ENCODE measurements around the gene PLIN1. TPM values are rescaled to one million over a fixed set of nuclear protein-coding genes. Genes with fewer than 3 reads are reported as not detected.

PLIN1 gene
- total and polyA plus RNA-seq, 5 donors from 2014 or later: not detected

- Histone ChIP-seq H3K9me3 (ENCODE audit: control insufficient read depth in 2 of 2, low read length in 2 of 2) (no peaks in the 10 kb centered on the region), H3K36me3 (ENCODE audit: control insufficient read depth, insufficient read depth, low read length) (no peaks in the 10 kb centered on the region), H3K4me3 (ENCODE audit: low read depth, low read length) (no peak overlapping the region), H3K4me1 (ENCODE audit: control insufficient read depth, insufficient read depth, low read length, poor library complexity, severe bottlenecking) (no peaks in the 10 kb centered on the region), H3K27ac (ENCODE audit: insufficient read depth, low read length, poor library complexity, severe bottlenecking) (no peak overlapping the region), H3K27me3 (ENCODE audit: control insufficient read depth, insufficient read depth, low read length) (no peaks in the 10 kb centered on the region)
- no peak for DNase-seq
- ATAC-seq (ENCODE audit: low read depth in 2 of 2): no peak
- no peak overlapping the region for H3K4me3 Mint-ChIP-seq
- H3K36me3 Mint-ChIP-seq: no peaks in the 10 kb centered on the region
- H3K4me1 Mint-ChIP-seq: no peaks in the 10 kb centered on the region
- H3K9me3 Mint-ChIP-seq: peaks cover 0 to under 1% (median 0%) of the 10 kb centered on the region in 7 donors
- no peak overlapping the region for H3K27ac Mint-ChIP-seq
- no peaks in the 10 kb centered on the region for H3K27me3 Mint-ChIP-seq
Observed at GRCh38 chr15:89628806-89629715, 50.1 kb downstream of the PLIN1 start.

GRCh38 chr15:89628301-89628700 lies 50.9 kb downstream of the PLIN1 start:
- H3K4me1 ChIP-seq (ENCODE audit: control insufficient read depth, insufficient read depth, low read length, poor library complexity, severe bottlenecking): no peaks in the 10 kb centered on the region

GRCh38 chr15:89627256-89627970 lies 51.8 kb downstream of the PLIN1 start:
- Mint-ChIP-seq H3K4me1 (no peaks in the 10 kb centered on the region), H3K9me3 (no peaks in the 10 kb centered on the region), H3K36me3 (no peaks in the 10 kb centered on the region), H3K4me3 (no peak overlapping the region), H3K27me3 (no peaks in the 10 kb centered on the region), H3K27ac (no peak overlapping the region)
- Histone ChIP-seq H3K4me1 (ENCODE audit: control insufficient read depth, insufficient read depth, low read length, poor library complexity, severe bottlenecking) (no peaks in the 10 kb centered on the region), H3K9me3 (ENCODE audit: control insufficient read depth in 2 of 2, low read length in 2 of 2) (no peaks in the 10 kb centered on the region), H3K4me3 (ENCODE audit: low read depth, low read length) (no peak overlapping the region), H3K27ac (ENCODE audit: insufficient read depth, low read length, poor library complexity, severe bottlenecking) (no peak overlapping the region), H3K36me3 (ENCODE audit: control insufficient read depth, insufficient read depth, low read length) (no peaks in the 10 kb centered on the region), H3K27me3 (ENCODE audit: control insufficient read depth, insufficient read depth, low read length) (no peaks in the 10 kb centered on the region)
- ATAC-seq (ENCODE audit: low read depth in 2 of 2): no peak
- no peak for DNase-seq

More at GRCh38 chr15:89628301-89628700, 50.9 kb downstream of the PLIN1 start:
- Mint-ChIP-seq H3K9me3 (no peaks in the 10 kb centered on the region), H3K27ac (no peak overlapping the region), H3K4me3 (no peak overlapping the region), H3K36me3 (no peaks in the 10 kb centered on the region), H3K4me1 (no peaks in the 10 kb centered on the region), H3K27me3 (no peaks in the 10 kb centered on the region)
- no peak for DNase-seq
- ATAC-seq (ENCODE audit: low read depth in 2 of 2): no peak
- Histone ChIP-seq H3K27me3 (ENCODE audit: control insufficient read depth, insufficient read depth, low read length) (no peaks in the 10 kb centered on the region), H3K36me3 (ENCODE audit: control insufficient read depth, insufficient read depth, low read length) (no peaks in the 10 kb centered on the region), H3K27ac (ENCODE audit: insufficient read depth, low read length, poor library complexity, severe bottlenecking) (no peak overlapping the region), H3K9me3 (ENCODE audit: control insufficient read depth in 2 of 2, low read length in 2 of 2) (no peaks in the 10 kb centered on the region), H3K4me3 (ENCODE audit: low read depth, low read length) (no peak overlapping the region)

- H3K36me3 Mint-ChIP-seq: no peaks in the 10 kb centered on the region
- Histone ChIP-seq H3K27me3 (ENCODE audit: control insufficient read depth, insufficient read depth, low read length) (no peaks in the 10 kb centered on the region), H3K27ac (ENCODE audit: insufficient read depth, low read length, poor library complexity, severe bottlenecking) (no peak overlapping the region), H3K4me3 (ENCODE audit: low read depth, low read length) (no peak overlapping the region), H3K36me3 (ENCODE audit: control insufficient read depth, insufficient read depth, low read length) (no peaks in the 10 kb centered on the region), H3K9me3 (ENCODE audit: control insufficient read depth in 2 of 2, low read length in 2 of 2) (no peaks in the 10 kb centered on the region), H3K4me1 (ENCODE audit: control insufficient read depth, insufficient read depth, low read length, poor library complexity, severe bottlenecking) (no peaks in the 10 kb centered on the region)
- ATAC-seq (ENCODE audit: low read depth in 2 of 2) (no peak), DNase-seq (no peak)
- H3K9me3 Mint-ChIP-seq: no peaks in the 10 kb centered on the region
- H3K27ac Mint-ChIP-seq: no peak overlapping the region
- no peaks in the 10 kb centered on the region for H3K4me1 Mint-ChIP-seq
- H3K27me3 Mint-ChIP-seq: no peaks in the 10 kb centered on the region
- no peak overlapping the region for H3K4me3 Mint-ChIP-seq
Observed at GRCh38 chr15:89625716-89626115, 53.5 kb downstream of the PLIN1 start.

- Mint-ChIP-seq H3K27ac (peak overlapping the region in 1 of 3 donors; percentile 14), H3K4me3 (no peak overlapping the region), H3K4me1 (no peaks in the 10 kb centered on the region), H3K36me3 (no peaks in the 10 kb centered on the region), H3K27me3 (no peaks in the 10 kb centered on the region), H3K9me3 (no peaks in the 10 kb centered on the region)
- H3K4me1 ChIP-seq (ENCODE audit: control insufficient read depth, insufficient read depth, low read length, poor library complexity, severe bottlenecking): no peaks in the 10 kb centered on the region
- no peaks in the 10 kb centered on the region for H3K36me3 ChIP-seq (ENCODE audit: control insufficient read depth, insufficient read depth, low read length)
- H3K27me3 ChIP-seq (ENCODE audit: control insufficient read depth, insufficient read depth, low read length): no peaks in the 10 kb centered on the region
- ATAC-seq (ENCODE audit: low read depth in 2 of 2) (no peak), DNase-seq (no peak)
- no peak overlapping the region for H3K27ac ChIP-seq (ENCODE audit: insufficient read depth, low read length, poor library complexity, severe bottlenecking)
- no peak overlapping the region for H3K4me3 ChIP-seq (ENCODE audit: low read depth, low read length)
- no peaks in the 10 kb centered on the region for H3K9me3 ChIP-seq (ENCODE audit: control insufficient read depth in 2 of 2, low read length in 2 of 2)
Observed at GRCh38 chr15:89623165-89623564, 56.0 kb downstream of the PLIN1 start.

GRCh38 chr15:89621547-89621946 lies 57.6 kb downstream of the PLIN1 start:
- no peak overlapping the region for H3K4me3 Mint-ChIP-seq
- H3K9me3 ChIP-seq (ENCODE audit: control insufficient read depth in 2 of 2, low read length in 2 of 2): no peaks in the 10 kb centered on the region
- ATAC-seq (ENCODE audit: low read depth in 2 of 2) (no peak), DNase-seq (no peak)
- no peaks in the 10 kb centered on the region for H3K27me3 ChIP-seq (ENCODE audit: control insufficient read depth, insufficient read depth, low read length)
- H3K36me3 Mint-ChIP-seq: no peaks in the 10 kb centered on the region
- no peak overlapping the region for H3K27ac Mint-ChIP-seq
- no peaks in the 10 kb centered on the region for H3K27me3 Mint-ChIP-seq
- H3K27ac ChIP-seq (ENCODE audit: insufficient read depth, low read length, poor library complexity, severe bottlenecking): no peak overlapping the region
- H3K9me3 Mint-ChIP-seq: no peaks in the 10 kb centered on the region
- H3K4me1 ChIP-seq (ENCODE audit: control insufficient read depth, insufficient read depth, low read length, poor library complexity, severe bottlenecking): no peaks in the 10 kb centered on the region
- H3K4me3 ChIP-seq (ENCODE audit: low read depth, low read length): no peak overlapping the region
- no peaks in the 10 kb centered on the region for H3K36me3 ChIP-seq (ENCODE audit: control insufficient read depth, insufficient read depth, low read length)
- H3K4me1 Mint-ChIP-seq: no peaks in the 10 kb centered on the region

GRCh38 chr15:89616228-89616627 lies 62.9 kb downstream of the PLIN1 start:
- H3K27ac Mint-ChIP-seq: no peak overlapping the region
- H3K4me3 Mint-ChIP-seq: no peak overlapping the region
- H3K27ac ChIP-seq (ENCODE audit: insufficient read depth, low read length, poor library complexity, severe bottlenecking): no peak overlapping the region
- no peaks in the 10 kb centered on the region for H3K27me3 ChIP-seq (ENCODE audit: control insufficient read depth, insufficient read depth, low read length)
- H3K27me3 Mint-ChIP-seq: no peaks in the 10 kb centered on the region
- peaks cover 0 to under 1% (median 0%) of the 10 kb centered on the region in 4 donors for H3K4me1 Mint-ChIP-seq
- no peak for ATAC-seq (ENCODE audit: low read depth in 2 of 2)
- peaks cover 13% of the 10 kb centered on the region in 2 experiments for H3K9me3 ChIP-seq (ENCODE audit: control insufficient read depth in 2 of 2, low read length in 2 of 2)
- peaks cover 0 to 24% (median 7%) of the 10 kb centered on the region in 7 donors for H3K9me3 Mint-ChIP-seq
- H3K4me3 ChIP-seq (ENCODE audit: low read depth, low read length): no peak overlapping the region
- H3K4me1 ChIP-seq (ENCODE audit: control insufficient read depth, insufficient read depth, low read length, poor library complexity, severe bottlenecking): no peaks in the 10 kb centered on the region
- no peak for DNase-seq
- peaks cover 9% of the 10 kb centered on the region for H3K36me3 Mint-ChIP-seq
- no peaks in the 10 kb centered on the region for H3K36me3 ChIP-seq (ENCODE audit: control insufficient read depth, insufficient read depth, low read length)
